Thyroid gland (tissue), 4 donors: ENCODE data around the gene ZFP1. TPM values are rescaled to one million over a fixed set of nuclear protein-coding genes. Genes with fewer than 3 reads are reported as not detected.
A peak's percentile ranks its signal among the peaks of the same experiment; 100 is the strongest.

Experiments used
- DNase-seq, 2 donors: peaks; one replicate each; pipeline ENCODE4 v3.0.0-alpha.2; 2019
- H3K27ac ChIP-seq, 3 donors: fragments of 200-600 bp; sonication (generic); 1 replicate in 2 of 3; 2 replicates in 1 of 3; pipeline ENCODE4 v1.5.1; 2016 to 2019; ENCODE audit warnings: mild to moderate bottlenecking in 1 of 3, moderate library complexity in 1 of 3
- H3K27me3 ChIP-seq: fragments of 200-600 bp; sonication (generic); one replicate; pipeline ENCODE4 v1.5.1; 2019
- H3K36me3 ChIP-seq, 2 donors: fragments of 200-600 bp; sonication (generic); one replicate each; pipeline ENCODE4 v1.5.1; 2016 to 2019
- H3K4me1 ChIP-seq, 2 donors: fragments of 200-600 bp; sonication (generic); one replicate each; pipeline ENCODE4 v1.5.1; 2017 to 2019
- H3K4me3 ChIP-seq, 3 donors: fragments of 200-600 bp; sonication (generic); replicated peaks in 1 of 3; 1 replicate in 2 of 3; 2 replicates in 1 of 3; pipeline ENCODE4 v1.5.1; 2016; ENCODE audit warnings: mild to moderate bottlenecking in 1 of 3
- H3K9me3 ChIP-seq: fragments of 200-600 bp; sonication (generic); one replicate; pipeline ENCODE4 v1.5.1; 2017
- CTCF ChIP-seq, 6 experiments: fragments of 200-600 bp in 3 of 6; fragments of 450-650 bp in 3 of 6; sonication (generic) in 3 of 6; IDR thresholded peaks; one replicate each; pipeline ENCODE4 v1.5.1; 2016 to 2019; ENCODE audit warnings: antibody characterized with exemption in 6 of 6, mild to moderate bottlenecking in 2 of 6, inconsistent platforms in 1 of 6, moderate library complexity in 1 of 6
- POLR2A ChIP-seq, 2 donors: fragments of 450-650 bp; IDR thresholded peaks; one replicate each; pipeline ENCODE4 v1.6.1; 2017; ENCODE audit warnings: antibody characterized with exemption in 2 of 2, mild to moderate bottlenecking in 2 of 2, moderate library complexity in 1 of 2
- WGBS, 2 donors: methylation state at CpG; one replicate each; pipeline ENCODE4 v1.1.5; 2017; 5-methylcytosine and 5-hydroxymethylcytosine counted together
- intact Hi-C: fragments of 100-400 bp; cut with DNase I; formaldehyde crosslinking; loops from one replicate; pipeline ENCODE4 v1.15.1; 2023
- total RNA-seq, 4 donors: library from RNA; depleted of rRNA; stranded (reverse); fragments of >200 nt; gene quantifications; one replicate each; pipeline ENCODE4 v1.2.3, GENCODE V29; 2016

ZFP1 gene
- total RNA-seq, 4 donors from 2014 or later: 16.8 to 43.3 (median 21.1) TPM

- TF ChIP-seq POLR2A (IDR thresholded peaks at IDR 0.05): no peak
- no peak for TF ChIP-seq CTCF (IDR thresholded peaks at IDR 0.05)
- H3K36me3 ChIP-seq: no peaks in the 10 kb centered on the region
- intact Hi-C loops: no loop called here
- H3K27me3 ChIP-seq: no peaks in the 10 kb centered on the region
- H3K4me3 ChIP-seq: no peak overlapping the region
- H3K27ac ChIP-seq: peak overlapping the region; percentile 52 to 91 (median 88)
- no peaks in the 10 kb centered on the region for H3K9me3 ChIP-seq
- peaks cover 52 to 66% of the 10 kb centered on the region in 2 donors for H3K4me1 ChIP-seq
- no peak for DNase-seq
- WGBS, 2 donors: 92 to 93% methylated on average over 20 of the region's 20 CpGs
Observed at GRCh38 chr16:75106351-75107274, 41.7 kb upstream of the ZFP1 start.

GRCh38 chr16:75107505-75107904, 40.8 kb upstream of the ZFP1 start:
- no peak for TF ChIP-seq POLR2A (IDR thresholded peaks at IDR 0.05)
- TF ChIP-seq CTCF (IDR thresholded peaks at IDR 0.05): no peak
- intact Hi-C loops: no loop called here
- Histone ChIP-seq H3K4me1 (peaks cover 53 to 73% of the 10 kb centered on the region in 2 donors), H3K27ac (peak overlapping the region; percentile 52 to 91 (median 88)), H3K9me3 (no peaks in the 10 kb centered on the region), H3K4me3 (no peak overlapping the region), H3K36me3 (no peaks in the 10 kb centered on the region), H3K27me3 (no peaks in the 10 kb centered on the region)
- 88 to 92% methylated on average over 10 of the region's 10 CpGs for WGBS, 2 donors
- DNase-seq: no peak

- Histone ChIP-seq H3K27ac (peak overlapping the region; percentile 82 to 93 (median 91)), H3K4me3 (no peak overlapping the region), H3K27me3 (no peaks in the 10 kb centered on the region), H3K4me1 (peaks cover 53 to 73% of the 10 kb centered on the region in 2 donors), H3K36me3 (no peaks in the 10 kb centered on the region), H3K9me3 (no peaks in the 10 kb centered on the region)
- TF ChIP-seq CTCF (IDR thresholded peaks at IDR 0.05) (peak in 1 of 6 experiments; percentile 2), POLR2A (IDR thresholded peaks at IDR 0.05) (peak in 1 of 2 donors; percentile 48)
- 26 to 48% methylated on average over 7 to 17 of the region's 27 CpGs for WGBS, 2 donors
- intact Hi-C loops: no loop called here
- DNase-seq: peak; percentile 99
Observed at GRCh38 chr16:75108792-75109731, 39.3 kb upstream of the ZFP1 start.

- Histone ChIP-seq H3K36me3 (no peaks in the 10 kb centered on the region), H3K9me3 (no peaks in the 10 kb centered on the region), H3K27me3 (no peaks in the 10 kb centered on the region), H3K4me3 (no peak overlapping the region), H3K27ac (peak overlapping the region; percentile 82 to 93 (median 91)), H3K4me1 (peaks cover 53 to 73% of the 10 kb centered on the region in 2 donors)
- intact Hi-C loops: loop anchor here (2.0 to 10.0 kb wide), 2 partner anchors 111 to 405 kb away; partner anchors contain the start of genes MLKL and ZNRF1
- DNase-seq: peak; percentile 54 to 67
- TF ChIP-seq POLR2A (IDR thresholded peaks at IDR 0.05): no peak
- 62 to 77% methylated on average over 4 to 8 of the region's 10 CpGs for WGBS, 2 donors
Observed at GRCh38 chr16:75109732-75110243, 38.5 kb upstream of the ZFP1 start.
